ENCODE data around the gene FKBP15. TPM values are rescaled to one million over a fixed set of nuclear protein-coding genes. Genes with fewer than 3 reads are reported as not detected.

Gene FKBP15
- polyA plus RNA-seq, 1 donor from 2014 or later = 12.1 TPM

- Histone ChIP-seq H3K4me3 (ENCODE audit: low read length) (no peak overlapping the region), H3K4me2 (ENCODE audit: low read length) (no peak overlapping the region), H3K79me2 (replicated peaks; ENCODE audit: insufficient read depth, low read length) (no peaks in the 10 kb centered on the region), H2AFZ (ENCODE audit: low read depth, low read length) (no peak overlapping the region), H3K9me3 (ENCODE audit: low read length) (no peaks in the 10 kb centered on the region), H3K9ac (ENCODE audit: low read length) (no peak overlapping the region), H3K36me3 (ENCODE audit: insufficient read depth, low read length) (no peaks in the 10 kb centered on the region), H3K9me2 (ENCODE audit: insufficient read depth, low read length) (no peaks in the 10 kb centered on the region), H3K27me3 (ENCODE audit: insufficient read depth, low read depth, low read length) (no peaks in the 10 kb centered on the region), H3K27ac (ENCODE audit: low read length) (no peak overlapping the region), H4K20me1 (ENCODE audit: insufficient read depth) (no peaks in the 10 kb centered on the region), H3F3A (ENCODE audit: insufficient read depth, low read length, poor library complexity, severe bottlenecking) (no peaks in the 10 kb centered on the region)
- TF ChIP-seq RAD21 (conservative IDR thresholded peaks at IDR 0.05) (no peak), REST (IDR thresholded peaks at IDR 0.05; ENCODE audit: borderline replicate concordance) (no peak), CTCF (IDR thresholded peaks at IDR 0.05; ENCODE audit: poor library complexity, severe bottlenecking) (no peak), EZH2 (IDR thresholded peaks at IDR 0.05; ENCODE audit: borderline replicate concordance, insufficient read depth, low read length, poor library complexity, severe bottlenecking) (no peak), TAF1 (IDR thresholded peaks at IDR 0.05; ENCODE audit: low read depth) (no peak), MXI1 (conservative IDR thresholded peaks at IDR 0.05; ENCODE audit: poor library complexity, severe bottlenecking) (no peak), SMC3 (conservative IDR thresholded peaks at IDR 0.05; ENCODE audit: poor library complexity) (no peak), EP300 (conservative IDR thresholded peaks at IDR 0.05; ENCODE audit: poor library complexity, severe bottlenecking) (no peak), POLR2AphosphoS5 (IDR thresholded peaks at IDR 0.05) (no peak)
These were observed 17.8 kb upstream of the FKBP15 start for GRCh38 chr9:113238859-113239232.

- H3K9ac ChIP-seq (ENCODE audit: low read length) = no peak overlapping the region
- H3K4me3 ChIP-seq (ENCODE audit: low read length) = no peak overlapping the region
- no peak overlapping the region for H2AFZ ChIP-seq (ENCODE audit: low read depth, low read length)
- H3K79me2 ChIP-seq (replicated peaks; ENCODE audit: insufficient read depth, low read length) = no peaks in the 10 kb centered on the region
- no peaks in the 10 kb centered on the region for H4K20me1 ChIP-seq (ENCODE audit: insufficient read depth)
- no peaks in the 10 kb centered on the region for H3K9me2 ChIP-seq (ENCODE audit: insufficient read depth, low read length)
- TF ChIP-seq SMC3 (conservative IDR thresholded peaks at IDR 0.05; ENCODE audit: poor library complexity) (no peak), MXI1 (conservative IDR thresholded peaks at IDR 0.05; ENCODE audit: poor library complexity, severe bottlenecking) (no peak), CTCF (IDR thresholded peaks at IDR 0.05; ENCODE audit: poor library complexity, severe bottlenecking) (no peak), EP300 (conservative IDR thresholded peaks at IDR 0.05; ENCODE audit: poor library complexity, severe bottlenecking) (no peak), POLR2AphosphoS5 (IDR thresholded peaks at IDR 0.05) (no peak), RAD21 (conservative IDR thresholded peaks at IDR 0.05) (no peak), REST (IDR thresholded peaks at IDR 0.05; ENCODE audit: borderline replicate concordance) (no peak), TAF1 (IDR thresholded peaks at IDR 0.05; ENCODE audit: low read depth) (no peak), EZH2 (IDR thresholded peaks at IDR 0.05; ENCODE audit: borderline replicate concordance, insufficient read depth, low read length, poor library complexity, severe bottlenecking) (no peak)
- no peak overlapping the region for H3K4me2 ChIP-seq (ENCODE audit: low read length)
- no peaks in the 10 kb centered on the region for H3K27me3 ChIP-seq (ENCODE audit: insufficient read depth, low read depth, low read length)
- no peak overlapping the region for H3K27ac ChIP-seq (ENCODE audit: low read length)
- no peaks in the 10 kb centered on the region for H3F3A ChIP-seq (ENCODE audit: insufficient read depth, low read length, poor library complexity, severe bottlenecking)
- no peaks in the 10 kb centered on the region for H3K36me3 ChIP-seq (ENCODE audit: insufficient read depth, low read length)
- H3K9me3 ChIP-seq (ENCODE audit: low read length) = no peaks in the 10 kb centered on the region
These were observed 17.3 kb upstream of the FKBP15 start for GRCh38 chr9:113238202-113238858.
